Stomach (tissue), 9 donors: Measurements from ENCODE around the gene PRKD1. TPM values are rescaled to one million over a fixed set of nuclear protein-coding genes. Genes with fewer than 3 reads are reported as not detected.
A peak's percentile ranks its signal among the peaks of the same experiment; 100 is the strongest.

ENCODE experiments used
- DNase-seq, 2 donors: peaks; one replicate each; pipeline versions ENCODE4 v3.0.0 to v3.0.0-alpha.2; 2013 to 2019
- H3K27ac ChIP-seq, 5 donors: fragments of 200-600 bp in 4 of 5; sonication (generic) in 4 of 5; one replicate each; pipeline ENCODE4 v1.5.1; 2013 to 2019; ENCODE audit warnings: mild to moderate bottlenecking in 1 of 5, moderate library complexity in 1 of 5
- H3K27me3 ChIP-seq, 3 donors: fragments of 200-600 bp; sonication (generic); one replicate each; pipeline ENCODE4 v1.5.1; 2017 to 2019; ENCODE audit warnings: mixed run types in 1 of 3
- H3K36me3 ChIP-seq, 4 donors: fragments of 200-600 bp; sonication (generic); 1 replicate in 3 of 4; 2 replicates in 1 of 4; pipeline ENCODE4 v1.5.1; 2016 to 2019
- H3K4me1 ChIP-seq, 4 donors: fragments of 200-600 bp; sonication (generic); one replicate each; pipeline ENCODE4 v1.5.1; 2016 to 2019
- H3K4me3 ChIP-seq, 4 donors: fragments of 200-600 bp; sonication (generic) in 3 of 4; one replicate each; pipeline ENCODE4 v1.5.1; 2016 to 2019; ENCODE audit warnings: mild to moderate bottlenecking in 1 of 4
- H3K9me3 ChIP-seq, 4 donors: fragments of 200-600 bp; sonication (generic); one replicate each; pipeline ENCODE4 v1.5.1; 2016 to 2019
- CTCF ChIP-seq, 7 experiments: fragments of 450-650 bp in 4 of 7; fragments of 200-600 bp in 3 of 7; sonication (generic) in 3 of 7; IDR thresholded peaks; one replicate each; pipeline ENCODE4 v1.5.1; 2016 to 2019; ENCODE audit warnings: antibody characterized with exemption in 7 of 7, control low read depth in 2 of 7, mild to moderate bottlenecking in 1 of 7
- EP300 ChIP-seq: sonication (generic); formaldehyde crosslinking; IDR thresholded peaks from one replicate; pipeline ENCODE4 v1.6.1; 2017; ENCODE audit warnings: antibody characterized with exemption
- POLR2A ChIP-seq, 4 donors: fragments of 450-650 bp; IDR thresholded peaks; one replicate each; pipeline ENCODE4 v1.6.1; 2016; ENCODE audit warnings: antibody characterized with exemption in 4 of 4, control low read depth in 2 of 4, mild to moderate bottlenecking in 1 of 4, moderate library complexity in 1 of 4
- POLR2AphosphoS5 ChIP-seq, 3 donors: sonication (generic); formaldehyde crosslinking; IDR thresholded peaks; one replicate each; pipeline ENCODE4 v1.6.1; 2016; ENCODE audit warnings: antibody characterized with exemption in 3 of 3
- WGBS, 5 donors: extraction: QIAGEN DNeasy Blood & Tissue Kit in 3 of 5; methylation state at CpG; one replicate each; pipeline versions ENCODE4 v1.1.5 to v1.1.7; 2013 to 2018; 5-methylcytosine and 5-hydroxymethylcytosine counted together
- intact Hi-C: fragments of 100-400 bp; cut with DNase I; formaldehyde crosslinking; loops from one replicate; pipeline ENCODE4 v1.15.1; 2023; ENCODE audit warnings: low total_unique reads
- polyA plus RNA-seq, 3 donors: library from polyadenylated mRNA; stranded (reverse); fragments of 200-250 nt; gene quantifications; one replicate each; pipeline ENCODE4 v1.2.3, GENCODE V29; 2013
- total RNA-seq, 5 donors: library from RNA; depleted of rRNA; stranded (reverse); fragments of >200 nt; gene quantifications; one replicate each; pipeline versions ENCODE4 v1.1.0 to v1.2.3, GENCODE V29; 2014 to 2016
- donor health status: healthy with polysubstance abuse.
- donor health status: Bipolar disorder and iron deficiency.
- donor health status: healthy.

The PRKD1 gene
- total and polyA plus RNA-seq, 8 donors: 1.6 to 26.6 (median 4.9) TPM

- no peak for DNase-seq
- H3K4me1 ChIP-seq: peaks cover 0 to 11% (median 7%) of the 10 kb centered on the region in 4 donors
- WGBS, 5 donors: 89 to 94% (median 91%) methylated on average over 4 of the region's 4 CpGs
- no peaks in the 10 kb centered on the region for H3K27me3 ChIP-seq
- no peaks in the 10 kb centered on the region for H3K9me3 ChIP-seq
- intact Hi-C loops: no loop called here
- no peak overlapping the region for H3K27ac ChIP-seq
- no peak overlapping the region for H3K4me3 ChIP-seq
- TF ChIP-seq CTCF (IDR thresholded peaks at IDR 0.05): no peak
- TF ChIP-seq EP300: no peak
- TF ChIP-seq POLR2AphosphoS5 (IDR thresholded peaks at IDR 0.05): no peak
- no peak for TF ChIP-seq POLR2A (IDR thresholded peaks at IDR 0.05)
- no peaks in the 10 kb centered on the region for H3K36me3 ChIP-seq
These were observed 26.9 kb downstream of the PRKD1 start for GRCh38 chr14:29900609-29901350.

GRCh38 chr14:29898470-29898869, 29.2 kb downstream of the PRKD1 start:
- no peaks in the 10 kb centered on the region for H3K36me3 ChIP-seq
- no peaks in the 10 kb centered on the region for H3K27me3 ChIP-seq
- H3K4me3 ChIP-seq: no peak overlapping the region
- 52 to 68% (median 58%) methylated on average over 2 of the region's 2 CpGs for WGBS, 5 donors
- no peaks in the 10 kb centered on the region for H3K9me3 ChIP-seq
- no peak for TF ChIP-seq POLR2AphosphoS5 (IDR thresholded peaks at IDR 0.05)
- TF ChIP-seq CTCF (IDR thresholded peaks at IDR 0.05): no peak
- no peak for TF ChIP-seq POLR2A (IDR thresholded peaks at IDR 0.05)
- TF ChIP-seq EP300: no peak
- H3K4me1 ChIP-seq: peaks cover 0 to 19% (median 10%) of the 10 kb centered on the region in 4 donors
- intact Hi-C loops: no loop called here
- H3K27ac ChIP-seq: no peak overlapping the region
- DNase-seq: no peak

- H3K27me3 ChIP-seq: no peaks in the 10 kb centered on the region
- 33 to 65% (median 47%) methylated on average over 1 of the region's 1 CpG for WGBS, 5 donors
- no peak overlapping the region for H3K4me3 ChIP-seq
- DNase-seq: no peak
- intact Hi-C loops: no loop called here
- TF ChIP-seq CTCF (IDR thresholded peaks at IDR 0.05): no peak
- TF ChIP-seq POLR2A (IDR thresholded peaks at IDR 0.05): no peak
- TF ChIP-seq EP300: no peak
- TF ChIP-seq POLR2AphosphoS5 (IDR thresholded peaks at IDR 0.05): no peak
- no peaks in the 10 kb centered on the region for H3K9me3 ChIP-seq
- H3K4me1 ChIP-seq: peaks cover 0 to 19% (median 10%) of the 10 kb centered on the region in 4 donors
- no peak overlapping the region for H3K27ac ChIP-seq
- no peaks in the 10 kb centered on the region for H3K36me3 ChIP-seq
These were observed 30.5 kb downstream of the PRKD1 start for GRCh38 chr14:29897181-29897580.

DNA sequence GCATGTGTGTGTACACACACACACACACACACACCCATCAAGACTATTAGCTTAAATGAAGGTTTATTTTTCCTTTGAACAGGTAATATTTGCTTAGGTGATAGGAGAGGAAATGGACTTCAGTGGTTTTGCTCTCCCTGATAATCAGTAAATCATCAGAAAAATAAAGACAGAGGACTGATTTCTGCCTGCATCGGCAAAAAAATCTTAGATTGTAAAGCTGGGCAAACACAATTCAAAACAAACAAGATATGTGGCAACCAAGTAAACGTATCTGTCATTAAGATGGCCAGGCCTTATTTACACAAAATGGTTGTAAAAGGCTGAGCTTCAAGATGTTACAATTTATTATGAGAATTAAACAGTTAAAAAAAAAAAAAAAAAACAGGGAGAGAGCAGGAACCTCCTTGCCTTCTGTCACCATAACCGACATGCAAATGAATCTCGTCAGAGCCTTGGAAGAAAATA, 31.3 kb downstream of the PRKD1 start:
- Histone ChIP-seq H3K27ac (no peak overlapping the region), H3K4me1 (peaks cover 0 to 19% (median 10%) of the 10 kb centered on the region in 4 donors), H3K27me3 (no peaks in the 10 kb centered on the region), H3K4me3 (no peak overlapping the region), H3K36me3 (no peaks in the 10 kb centered on the region), H3K9me3 (no peaks in the 10 kb centered on the region)
- intact Hi-C loops: no loop called here
- DNase-seq: peak in 1 of 2 donors; percentile 36
- TF ChIP-seq CTCF (IDR thresholded peaks at IDR 0.05): no peak
- no peak for TF ChIP-seq EP300
- no peak for TF ChIP-seq POLR2A (IDR thresholded peaks at IDR 0.05)
- no peak for TF ChIP-seq POLR2AphosphoS5 (IDR thresholded peaks at IDR 0.05)
- 17 to 45% (median 34%) methylated on average over 4 of the region's 4 CpGs for WGBS, 5 donors
